ENCODE measurements around the gene SOX15. TPM values are rescaled to one million over a fixed set of nuclear protein-coding genes. Genes with fewer than 3 reads are reported as not detected.

Gene SOX15
- total and polyA plus RNA-seq, 2 of the 13 experiments (the other 11 are each of a cell fraction or from before 2014, with no cell fraction given), result 0.07 to 0.18 TPM

DNA sequence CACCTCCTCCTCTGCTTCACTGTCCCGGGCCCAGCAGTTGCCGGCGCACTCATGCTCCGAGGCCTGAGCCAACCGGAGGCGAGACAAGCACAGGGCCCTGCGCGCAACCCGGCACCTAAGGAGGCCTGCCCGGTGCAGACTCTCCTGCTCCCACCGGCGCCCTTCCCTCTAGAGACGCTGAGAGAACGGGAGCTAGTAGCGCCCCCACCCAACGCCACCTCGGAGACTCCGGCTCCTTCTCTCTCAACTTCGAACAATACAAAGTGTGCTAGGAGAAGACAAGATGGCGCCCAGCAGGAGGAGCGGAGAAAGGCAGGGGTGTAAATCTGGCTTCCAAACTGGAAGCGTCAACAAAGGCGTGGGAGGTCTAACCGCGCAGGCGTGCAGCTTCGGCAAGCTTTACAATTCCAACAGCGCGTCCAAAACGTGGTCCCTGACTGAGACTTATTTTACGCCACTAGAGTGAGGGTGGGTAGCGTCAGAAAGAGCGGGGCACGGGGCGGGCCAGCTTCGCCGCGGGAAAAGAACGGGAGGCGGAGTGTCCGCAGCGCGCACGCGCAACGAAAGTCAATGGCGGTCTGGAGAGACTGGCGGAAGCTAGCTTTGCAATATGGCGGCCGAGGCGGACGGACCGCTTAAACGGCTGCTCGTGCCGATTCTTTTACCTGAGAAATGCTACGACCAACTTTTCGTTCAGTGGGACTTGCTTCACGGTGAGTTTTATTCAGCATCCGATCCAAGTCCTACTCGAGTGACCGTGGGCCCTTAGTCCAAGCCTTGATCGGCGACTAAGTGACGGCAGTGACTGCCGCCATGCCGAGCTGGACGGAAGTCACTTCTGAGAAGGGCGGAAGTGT lies 6.4 kb downstream of the SOX15 start, which contains the start of gene MPDU1 (continued):
- TF ChIP-seq, protein P1, sequence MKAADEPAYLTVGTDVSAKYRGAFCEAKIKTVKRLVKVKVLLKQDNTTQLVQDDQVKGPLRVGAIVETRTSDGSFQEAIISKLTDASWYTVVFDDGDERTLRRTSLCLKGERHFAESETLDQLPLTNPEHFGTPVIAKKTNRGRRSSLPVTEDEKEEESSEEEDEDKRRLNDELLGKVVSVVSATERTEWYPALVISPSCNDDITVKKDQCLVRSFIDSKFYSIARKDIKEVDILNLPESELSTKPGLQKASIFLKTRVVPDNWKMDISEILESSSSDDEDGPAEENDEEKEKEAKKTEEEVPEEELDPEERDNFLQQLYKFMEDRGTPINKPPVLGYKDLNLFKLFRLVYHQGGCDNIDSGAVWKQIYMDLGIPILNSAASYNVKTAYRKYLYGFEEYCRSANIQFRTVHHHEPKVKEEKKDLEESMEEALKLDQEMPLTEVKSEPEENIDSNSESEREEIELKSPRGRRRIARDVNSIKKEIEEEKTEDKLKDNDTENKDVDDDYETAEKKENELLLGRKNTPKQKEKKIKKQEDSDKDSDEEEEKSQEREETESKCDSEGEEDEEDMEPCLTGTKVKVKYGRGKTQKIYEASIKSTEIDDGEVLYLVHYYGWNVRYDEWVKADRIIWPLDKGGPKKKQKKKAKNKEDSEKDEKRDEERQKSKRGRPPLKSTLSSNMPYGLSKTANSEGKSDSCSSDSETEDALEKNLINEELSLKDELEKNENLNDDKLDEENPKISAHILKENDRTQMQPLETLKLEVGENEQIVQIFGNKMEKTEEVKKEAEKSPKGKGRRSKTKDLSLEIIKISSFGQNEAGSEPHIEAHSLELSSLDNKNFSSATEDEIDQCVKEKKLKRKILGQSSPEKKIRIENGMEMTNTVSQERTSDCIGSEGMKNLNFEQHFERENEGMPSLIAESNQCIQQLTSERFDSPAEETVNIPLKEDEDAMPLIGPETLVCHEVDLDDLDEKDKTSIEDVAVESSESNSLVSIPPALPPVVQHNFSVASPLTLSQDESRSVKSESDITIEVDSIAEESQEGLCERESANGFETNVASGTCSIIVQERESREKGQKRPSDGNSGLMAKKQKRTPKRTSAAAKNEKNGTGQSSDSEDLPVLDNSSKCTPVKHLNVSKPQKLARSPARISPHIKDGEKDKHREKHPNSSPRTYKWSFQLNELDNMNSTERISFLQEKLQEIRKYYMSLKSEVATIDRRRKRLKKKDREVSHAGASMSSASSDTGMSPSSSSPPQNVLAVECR (CRISPR knock-in tag; IDR thresholded peaks at IDR 0.05; ENCODE audit: borderline replicate concordance), result peak; percentile 89
- TF ChIP-seq, protein P2, sequence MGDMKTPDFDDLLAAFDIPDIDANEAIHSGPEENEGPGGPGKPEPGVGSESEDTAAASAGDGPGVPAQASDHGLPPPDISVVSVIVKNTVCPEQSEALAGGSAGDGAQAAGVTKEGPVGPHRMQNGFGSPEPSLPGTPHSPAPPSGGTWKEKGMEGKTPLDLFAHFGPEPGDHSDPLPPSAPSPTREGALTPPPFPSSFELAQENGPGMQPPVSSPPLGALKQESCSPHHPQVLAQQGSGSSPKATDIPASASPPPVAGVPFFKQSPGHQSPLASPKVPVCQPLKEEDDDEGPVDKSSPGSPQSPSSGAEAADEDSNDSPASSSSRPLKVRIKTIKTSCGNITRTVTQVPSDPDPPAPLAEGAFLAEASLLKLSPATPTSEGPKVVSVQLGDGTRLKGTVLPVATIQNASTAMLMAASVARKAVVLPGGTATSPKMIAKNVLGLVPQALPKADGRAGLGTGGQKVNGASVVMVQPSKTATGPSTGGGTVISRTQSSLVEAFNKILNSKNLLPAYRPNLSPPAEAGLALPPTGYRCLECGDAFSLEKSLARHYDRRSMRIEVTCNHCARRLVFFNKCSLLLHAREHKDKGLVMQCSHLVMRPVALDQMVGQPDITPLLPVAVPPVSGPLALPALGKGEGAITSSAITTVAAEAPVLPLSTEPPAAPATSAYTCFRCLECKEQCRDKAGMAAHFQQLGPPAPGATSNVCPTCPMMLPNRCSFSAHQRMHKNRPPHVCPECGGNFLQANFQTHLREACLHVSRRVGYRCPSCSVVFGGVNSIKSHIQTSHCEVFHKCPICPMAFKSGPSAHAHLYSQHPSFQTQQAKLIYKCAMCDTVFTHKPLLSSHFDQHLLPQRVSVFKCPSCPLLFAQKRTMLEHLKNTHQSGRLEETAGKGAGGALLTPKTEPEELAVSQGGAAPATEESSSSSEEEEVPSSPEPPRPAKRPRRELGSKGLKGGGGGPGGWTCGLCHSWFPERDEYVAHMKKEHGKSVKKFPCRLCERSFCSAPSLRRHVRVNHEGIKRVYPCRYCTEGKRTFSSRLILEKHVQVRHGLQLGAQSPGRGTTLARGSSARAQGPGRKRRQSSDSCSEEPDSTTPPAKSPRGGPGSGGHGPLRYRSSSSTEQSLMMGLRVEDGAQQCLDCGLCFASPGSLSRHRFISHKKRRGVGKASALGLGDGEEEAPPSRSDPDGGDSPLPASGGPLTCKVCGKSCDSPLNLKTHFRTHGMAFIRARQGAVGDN (CRISPR knock-in tag; IDR thresholded peaks at IDR 0.05), result peak; percentile 98
- TF ChIP-seq, protein P3, sequence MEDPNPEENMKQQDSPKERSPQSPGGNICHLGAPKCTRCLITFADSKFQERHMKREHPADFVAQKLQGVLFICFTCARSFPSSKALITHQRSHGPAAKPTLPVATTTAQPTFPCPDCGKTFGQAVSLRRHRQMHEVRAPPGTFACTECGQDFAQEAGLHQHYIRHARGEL (CRISPR knock-in tag; IDR thresholded peaks at IDR 0.05), result no peak
- peak; percentile 65 for TF ChIP-seq CBFB (CRISPR knock-in tag; IDR thresholded peaks at IDR 0.05)
- TF ChIP-seq ZNF883 (CRISPR knock-in tag; IDR thresholded peaks at IDR 0.05; ENCODE audit: not compliant biosample characterization), result peak; percentile 68
- TF ChIP-seq SSRP1 (CRISPR knock-in tag; IDR thresholded peaks at IDR 0.05), result no peak
- no peak for TF ChIP-seq ZNF124 (CRISPR knock-in tag; IDR thresholded peaks at IDR 0.05)
- peak; percentile 60; the same call in 1 of the 2 replicates for TF ChIP-seq ZMYM4 (CRISPR knock-in tag; IDR thresholded peaks at IDR 0.05)
- no peak; the same call in 1 of the 2 replicates for TF ChIP-seq TEAD2 (CRISPR knock-in tag; IDR thresholded peaks at IDR 0.05)
- TF ChIP-seq, protein P4, sequence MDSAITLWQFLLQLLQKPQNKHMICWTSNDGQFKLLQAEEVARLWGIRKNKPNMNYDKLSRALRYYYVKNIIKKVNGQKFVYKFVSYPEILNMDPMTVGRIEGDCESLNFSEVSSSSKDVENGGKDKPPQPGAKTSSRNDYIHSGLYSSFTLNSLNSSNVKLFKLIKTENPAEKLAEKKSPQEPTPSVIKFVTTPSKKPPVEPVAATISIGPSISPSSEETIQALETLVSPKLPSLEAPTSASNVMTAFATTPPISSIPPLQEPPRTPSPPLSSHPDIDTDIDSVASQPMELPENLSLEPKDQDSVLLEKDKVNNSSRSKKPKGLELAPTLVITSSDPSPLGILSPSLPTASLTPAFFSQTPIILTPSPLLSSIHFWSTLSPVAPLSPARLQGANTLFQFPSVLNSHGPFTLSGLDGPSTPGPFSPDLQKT (CRISPR knock-in tag; IDR thresholded peaks at IDR 0.05; ENCODE audit: borderline replicate concordance), result no peak
- no peak for TF ChIP-seq ZNF446 (CRISPR knock-in tag; IDR thresholded peaks at IDR 0.05)
- TF ChIP-seq KLF15 (CRISPR knock-in tag; IDR thresholded peaks at IDR 0.05; ENCODE audit: borderline replicate concordance), result peak; percentile 58; the same call in 1 of the 2 replicates
- no peak for TF ChIP-seq RELA (CRISPR knock-in tag; IDR thresholded peaks at IDR 0.05)
- TF ChIP-seq BCL6 (CRISPR knock-in tag; IDR thresholded peaks at IDR 0.05), result peak; percentile 31
- peak; percentile 50; the same call in 1 of the 2 replicates for TF ChIP-seq ZNF484 (CRISPR knock-in tag; IDR thresholded peaks at IDR 0.05; ENCODE audit: borderline replicate concordance, low read depth)
- TF ChIP-seq AGO2 (optimal IDR thresholded peaks at IDR 0.05; ENCODE audit: low read depth, low read length), result peak; percentile 77
- TF ChIP-seq NR1H2 (CRISPR knock-in tag; IDR thresholded peaks at IDR 0.05; ENCODE audit: borderline replicate concordance, low read depth), result 0 out of 2 replicates have a peak, but pooled peaks have one; percentile 37
- TF ChIP-seq ZNF337 (CRISPR knock-in tag; IDR thresholded peaks at IDR 0.05; ENCODE audit: borderline replicate concordance, low read depth), result no peak
- TF ChIP-seq ZNF556 (CRISPR knock-in tag; IDR thresholded peaks at IDR 0.05; ENCODE audit: borderline replicate concordance), result no peak; the same call in 1 of the 2 replicates

Measured in HepG2 (cell line).